MG63 (cell line): ENCODE results near the gene GAS7. TPM values are rescaled to one million over a fixed set of nuclear protein-coding genes. Genes with fewer than 3 reads are reported as not detected.
"Not testable (repeated sequence)": the region's sequence is repeated elsewhere in the genome, so short reads cannot be mapped to it uniquely, and the experiment has no call there.

Experiments
- DNase-seq: peaks from one replicate; pipeline ENCODE4 v3.0.0-alpha.2; 2020
- H3K27me3 ChIP-seq: fragments of 250-450 bp; sonication (Bioruptor Pico); 2 replicates; pipeline ENCODE4 v1.5.1; 2020; ENCODE audit warnings: mild to moderate bottlenecking, moderate library complexity
- H3K36me3 ChIP-seq: fragments of 250-450 bp; sonication (Bioruptor Pico); 2 replicates; pipeline ENCODE4 v1.5.1; 2020; ENCODE audit warnings: mild to moderate bottlenecking, moderate library complexity
- H3K4me3 ChIP-seq: fragments of 250-450 bp; sonication (Bioruptor Pico); 2 replicates; pipeline ENCODE4 v1.5.1; 2020; ENCODE audit warnings: mild to moderate bottlenecking, moderate library complexity
- H3K9me3 ChIP-seq: fragments of 250-450 bp; sonication (Bioruptor Pico); 2 replicates; pipeline ENCODE4 v1.5.1; 2020; ENCODE audit warnings: mild to moderate bottlenecking, moderate library complexity
- total RNA-seq: library from RNA; depleted of rRNA; stranded (reverse); fragments of >200 nt; shearing (Covaris generic); gene quantifications from 2 replicates; pipeline ENCODE4 v1.2.3, GENCODE V29; 2014; ENCODE audit warnings: low replicate concordance

GAS7 gene
- total RNA-seq, 1 experiment from 2014 or later = 8.7 TPM

GRCh38 chr17:10022416-10022815, 176.0 kb downstream of the GAS7 start:
- Histone ChIP-seq H3K4me3 (no peak overlapping the region), H3K27me3 (peaks cover 7% of the 10 kb centered on the region), H3K9me3 (no peaks in the 10 kb centered on the region), H3K36me3 (no peaks in the 10 kb centered on the region)
- peak; percentile 55 for DNase-seq

- no peaks in the 10 kb centered on the region for H3K9me3 ChIP-seq
- H3K4me3 ChIP-seq = no peak overlapping the region
- peaks cover 7% of the 10 kb centered on the region for H3K27me3 ChIP-seq
- DNase-seq = no peak
- H3K36me3 ChIP-seq = no peaks in the 10 kb centered on the region
Measured at GRCh38 chr17:10021272-10021984, 177.0 kb downstream of the GAS7 start.

GRCh38 chr17:10019941-10020451, 178.4 kb downstream of the GAS7 start:
- H3K9me3 ChIP-seq = no peaks in the 10 kb centered on the region
- H3K36me3 ChIP-seq = no peaks in the 10 kb centered on the region
- H3K4me3 ChIP-seq = no peak overlapping the region
- H3K27me3 ChIP-seq = peaks cover 7% of the 10 kb centered on the region
- DNase-seq = no peak

GRCh38 chr17:10018461-10018891, 179.9 kb downstream of the GAS7 start:
- H3K9me3 ChIP-seq = no peaks in the 10 kb centered on the region
- no peak for DNase-seq
- no peak overlapping the region for H3K4me3 ChIP-seq
- peaks cover 7% of the 10 kb centered on the region for H3K27me3 ChIP-seq
- no peaks in the 10 kb centered on the region for H3K36me3 ChIP-seq

- DNase-seq, H3K27me3 ChIP-seq, H3K9me3 ChIP-seq, H3K4me3 ChIP-seq, H3K36me3 ChIP-seq: not testable (repeated sequence)
Measured at GRCh38 chr17:10016958-10017570, 181.3 kb downstream of the GAS7 start.

- Histone ChIP-seq H3K36me3 (no peaks in the 10 kb centered on the region), H3K9me3 (no peaks in the 10 kb centered on the region), H3K27me3 (no peaks in the 10 kb centered on the region), H3K4me3 (no peak overlapping the region)
- DNase-seq = no peak
Measured at GRCh38 chr17:10013365-10014112, 184.9 kb downstream of the GAS7 start.

- DNase-seq = no peak
- Histone ChIP-seq H3K27me3 (no peaks in the 10 kb centered on the region), H3K36me3 (no peaks in the 10 kb centered on the region), H3K4me3 (no peak overlapping the region), H3K9me3 (no peaks in the 10 kb centered on the region)
Measured at GRCh38 chr17:10010752-10011151, 187.7 kb downstream of the GAS7 start.

- Histone ChIP-seq H3K4me3 (no peak overlapping the region), H3K27me3 (no peaks in the 10 kb centered on the region), H3K36me3 (no peaks in the 10 kb centered on the region), H3K9me3 (no peaks in the 10 kb centered on the region)
- DNase-seq = peak; percentile 14
Measured at GRCh38 chr17:10003705-10004104, 194.7 kb downstream of the GAS7 start.

- DNase-seq, H3K36me3 ChIP-seq, H3K9me3 ChIP-seq, H3K27me3 ChIP-seq, H3K4me3 ChIP-seq: not testable (repeated sequence)
Measured at GRCh38 chr17:10002567-10003360, 195.6 kb downstream of the GAS7 start.

- no peak overlapping the region for H3K4me3 ChIP-seq
- no peaks in the 10 kb centered on the region for H3K9me3 ChIP-seq
- H3K27me3 ChIP-seq = no peaks in the 10 kb centered on the region
- DNase-seq = peak; percentile 11
- no peaks in the 10 kb centered on the region for H3K36me3 ChIP-seq
Measured at GRCh38 chr17:10001306-10001873, 197.0 kb downstream of the GAS7 start.

- no peak for DNase-seq
- H3K27me3 ChIP-seq = no peaks in the 10 kb centered on the region
- H3K9me3 ChIP-seq = no peaks in the 10 kb centered on the region
- no peak overlapping the region for H3K4me3 ChIP-seq
- no peaks in the 10 kb centered on the region for H3K36me3 ChIP-seq
Measured at GRCh38 chr17:9999919-10000695, 198.3 kb downstream of the GAS7 start.

- Histone ChIP-seq H3K4me3 (no peak overlapping the region), H3K9me3 (no peaks in the 10 kb centered on the region), H3K36me3 (no peaks in the 10 kb centered on the region), H3K27me3 (no peaks in the 10 kb centered on the region; the same call in 1 of the 2 replicates)
- DNase-seq = no peak
Measured at GRCh38 chr17:9998060-9998459, 200.3 kb downstream of the GAS7 start.

GRCh38 chr17:9994761-9995160, 203.6 kb downstream of the GAS7 start:
- H3K27me3 ChIP-seq = no peaks in the 10 kb centered on the region; the same call in 1 of the 2 replicates

GRCh38 chr17:9991796-9992195, 206.6 kb downstream of the GAS7 start:
- Histone ChIP-seq H3K9me3 (no peaks in the 10 kb centered on the region), H3K36me3 (no peaks in the 10 kb centered on the region), H3K4me3 (no peak overlapping the region), H3K27me3 (no peaks in the 10 kb centered on the region; the same call in 1 of the 2 replicates)
- no peak for DNase-seq

More at GRCh38 chr17:9994761-9995160, 203.6 kb downstream of the GAS7 start:
- no peaks in the 10 kb centered on the region for H3K36me3 ChIP-seq
- DNase-seq = no peak
- no peaks in the 10 kb centered on the region for H3K9me3 ChIP-seq
- no peak overlapping the region for H3K4me3 ChIP-seq

GRCh38 chr17:9991351-9991750, 207.1 kb downstream of the GAS7 start:
- no peak for DNase-seq
- H3K27me3 ChIP-seq = no peaks in the 10 kb centered on the region; the same call in 1 of the 2 replicates
- H3K4me3 ChIP-seq = no peak overlapping the region
- no peaks in the 10 kb centered on the region for H3K9me3 ChIP-seq
- no peaks in the 10 kb centered on the region for H3K36me3 ChIP-seq
